Measurements from ENCODE around the gene LRRC55. TPM values are rescaled to one million over a fixed set of nuclear protein-coding genes. Genes with fewer than 3 reads are reported as not detected.

The LRRC55 gene
- total and polyA plus RNA-seq, 9 of the 15 experiments (the other 6 are each of a cell fraction or from before 2014, with no cell fraction given), result not detected

- Histone ChIP-seq H3K27ac (ENCODE audit: extremely low read depth, low read depth, low read length) (no peak overlapping the region), H3K9me3 (replicated peaks; ENCODE audit: control insufficient read depth, insufficient read depth, low read depth, low read length) (no peaks in the 10 kb centered on the region), H3K4me2 (ENCODE audit: insufficient read depth, low read length) (no peak overlapping the region), H3K9ac (ENCODE audit: insufficient read depth in 1 of 2, low read depth in 2 of 2, low read length in 2 of 2) (no peak overlapping the region), H2AFZ (ENCODE audit: low read depth, low read length) (no peak overlapping the region), H3K79me2 (ENCODE audit: control insufficient read depth, insufficient read depth, low read length) (no peaks in the 10 kb centered on the region), H3K27me3 (ENCODE audit: control insufficient read depth in 2 of 2, insufficient read depth in 2 of 2, low read length in 2 of 2) (no peaks in the 10 kb centered on the region), H3K4me3 (no peak overlapping the region), H3K4me1 (replicated peaks in 1 of 2; ENCODE audit: control insufficient read depth in 2 of 2, insufficient read depth in 2 of 2, low read length in 2 of 2) (peaks cover 2 to 7% of the 10 kb centered on the region in 2 experiments; a peak in 3 of 5 replicates), H3K36me3 (ENCODE audit: control insufficient read depth, insufficient read depth, low read length) (no peaks in the 10 kb centered on the region), H4K20me1 (replicated peaks; ENCODE audit: control insufficient read depth, insufficient read depth, low read length) (no peaks in the 10 kb centered on the region), H3K9me1 (ENCODE audit: control insufficient read depth, insufficient read depth, low read length) (no peaks in the 10 kb centered on the region)
- ATAC-seq, result no peak
- no TSS peak for BruUV-seq (replicated peaks)
- POLR2A ChIA-PET, result interaction anchor here (0.6 kb wide), 2 partner anchors 19 to 25 kb away, joined by 3 to 4 read pairs; no protein-coding TSS in a partner anchor
- TF ChIP-seq NFIC (IDR thresholded peaks at IDR 0.05) (peak; percentile 50), CBFA2T2 (conservative IDR thresholded peaks at IDR 0.05) (no peak)
- DNase-seq (ENCODE audit: extremely low read depth in 1 of 4, low spot score in 3 of 4), result no peak
- CTCF ChIA-PET (ENCODE audit: low intra/inter-chr PET ratio), result interaction anchor here (1.1 kb wide), 1 partner anchor 13 kb away, joined by 3 read pairs; no protein-coding TSS in a partner anchor
- 6% methylated on average over 3 of the region's 3 CpGs for WGBS (ENCODE audit: insufficient coverage, low coverage, missing lambda C conversion rate)
- intact Hi-C loops (cut with micrococcal nuclease) (no loop called here), in situ Hi-C loops (cut with MboI) (no loop called here)
- FAIRE-seq, result no peak
Observed at GRCh38 chr11:57157624-57158023, 24.1 kb upstream of the LRRC55 start.

- no peak for DNase-seq (ENCODE audit: extremely low read depth in 1 of 4, low spot score in 3 of 4)
- H3K27ac ChIP-seq (ENCODE audit: extremely low read depth, low read depth, low read length), result no peak overlapping the region
- ATAC-seq, result no peak
- no peaks in the 10 kb centered on the region for H3K9me3 ChIP-seq (replicated peaks; ENCODE audit: control insufficient read depth, insufficient read depth, low read depth, low read length)
- H3K9ac ChIP-seq (ENCODE audit: insufficient read depth in 1 of 2, low read depth in 2 of 2, low read length in 2 of 2), result no peak overlapping the region
- in situ Hi-C loops (cut with MboI), result no loop called here
- peaks cover 2 to 7% of the 10 kb centered on the region in 2 experiments; a peak in 3 of 5 replicates for H3K4me1 ChIP-seq (replicated peaks in 1 of 2; ENCODE audit: control insufficient read depth in 2 of 2, insufficient read depth in 2 of 2, low read length in 2 of 2)
- no peaks in the 10 kb centered on the region for H3K9me1 ChIP-seq (ENCODE audit: control insufficient read depth, insufficient read depth, low read length)
- WGBS (ENCODE audit: insufficient coverage, low coverage, missing lambda C conversion rate), result 12% methylated on average over 5 of the region's 5 CpGs
- no peaks in the 10 kb centered on the region for H3K79me2 ChIP-seq (ENCODE audit: control insufficient read depth, insufficient read depth, low read length)
- no TSS peak for BruUV-seq (replicated peaks)
- H2AFZ ChIP-seq (ENCODE audit: low read depth, low read length), result no peak overlapping the region
- ChIA-PET POLR2A (interaction anchor here (0.6 kb wide), 1 partner anchor 20 kb away, joined by 4 read pairs; no protein-coding TSS in a partner anchor), CTCF (ENCODE audit: low intra/inter-chr PET ratio) (interaction anchor here (1.1 kb wide), 1 partner anchor 13 kb away, joined by 3 read pairs; no protein-coding TSS in a partner anchor)
- no peaks in the 10 kb centered on the region for H3K27me3 ChIP-seq (ENCODE audit: control insufficient read depth in 2 of 2, insufficient read depth in 2 of 2, low read length in 2 of 2)
- H3K4me3 ChIP-seq, result no peak overlapping the region
- H4K20me1 ChIP-seq (replicated peaks; ENCODE audit: control insufficient read depth, insufficient read depth, low read length), result no peaks in the 10 kb centered on the region
- no peak for FAIRE-seq
- intact Hi-C loops (cut with micrococcal nuclease), result no loop called here
- no peaks in the 10 kb centered on the region for H3K36me3 ChIP-seq (ENCODE audit: control insufficient read depth, insufficient read depth, low read length)
- H3K4me2 ChIP-seq (ENCODE audit: insufficient read depth, low read length), result no peak overlapping the region
- TF ChIP-seq KLF16 (IDR thresholded peaks at IDR 0.05), result no peak
- TF ChIP-seq, protein P1, sequence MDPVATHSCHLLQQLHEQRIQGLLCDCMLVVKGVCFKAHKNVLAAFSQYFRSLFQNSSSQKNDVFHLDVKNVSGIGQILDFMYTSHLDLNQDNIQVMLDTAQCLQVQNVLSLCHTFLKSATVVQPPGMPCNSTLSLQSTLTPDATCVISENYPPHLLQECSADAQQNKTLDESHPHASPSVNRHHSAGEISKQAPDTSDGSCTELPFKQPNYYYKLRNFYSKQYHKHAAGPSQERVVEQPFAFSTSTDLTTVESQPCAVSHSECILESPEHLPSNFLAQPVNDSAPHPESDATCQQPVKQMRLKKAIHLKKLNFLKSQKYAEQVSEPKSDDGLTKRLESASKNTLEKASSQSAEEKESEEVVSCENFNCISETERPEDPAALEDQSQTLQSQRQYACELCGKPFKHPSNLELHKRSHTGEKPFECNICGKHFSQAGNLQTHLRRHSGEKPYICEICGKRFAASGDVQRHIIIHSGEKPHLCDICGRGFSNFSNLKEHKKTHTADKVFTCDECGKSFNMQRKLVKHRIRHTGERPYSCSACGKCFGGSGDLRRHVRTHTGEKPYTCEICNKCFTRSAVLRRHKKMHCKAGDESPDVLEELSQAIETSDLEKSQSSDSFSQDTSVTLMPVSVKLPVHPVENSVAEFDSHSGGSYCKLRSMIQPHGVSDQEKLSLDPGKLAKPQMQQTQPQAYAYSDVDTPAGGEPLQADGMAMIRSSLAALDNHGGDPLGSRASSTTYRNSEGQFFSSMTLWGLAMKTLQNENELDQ (CRISPR knock-in tag; IDR thresholded peaks at IDR 0.05; ENCODE audit: borderline replicate concordance), result no peak
- no peak for TF ChIP-seq ARID2 (IDR thresholded peaks at IDR 0.05)
- TF ChIP-seq ARID4B (CRISPR knock-in tag; IDR thresholded peaks at IDR 0.05), result no peak
Observed at GRCh38 chr11:57158180-57158579, 23.6 kb upstream of the LRRC55 start.
